ENCODE measurements around the gene SGK1.

DNA sequence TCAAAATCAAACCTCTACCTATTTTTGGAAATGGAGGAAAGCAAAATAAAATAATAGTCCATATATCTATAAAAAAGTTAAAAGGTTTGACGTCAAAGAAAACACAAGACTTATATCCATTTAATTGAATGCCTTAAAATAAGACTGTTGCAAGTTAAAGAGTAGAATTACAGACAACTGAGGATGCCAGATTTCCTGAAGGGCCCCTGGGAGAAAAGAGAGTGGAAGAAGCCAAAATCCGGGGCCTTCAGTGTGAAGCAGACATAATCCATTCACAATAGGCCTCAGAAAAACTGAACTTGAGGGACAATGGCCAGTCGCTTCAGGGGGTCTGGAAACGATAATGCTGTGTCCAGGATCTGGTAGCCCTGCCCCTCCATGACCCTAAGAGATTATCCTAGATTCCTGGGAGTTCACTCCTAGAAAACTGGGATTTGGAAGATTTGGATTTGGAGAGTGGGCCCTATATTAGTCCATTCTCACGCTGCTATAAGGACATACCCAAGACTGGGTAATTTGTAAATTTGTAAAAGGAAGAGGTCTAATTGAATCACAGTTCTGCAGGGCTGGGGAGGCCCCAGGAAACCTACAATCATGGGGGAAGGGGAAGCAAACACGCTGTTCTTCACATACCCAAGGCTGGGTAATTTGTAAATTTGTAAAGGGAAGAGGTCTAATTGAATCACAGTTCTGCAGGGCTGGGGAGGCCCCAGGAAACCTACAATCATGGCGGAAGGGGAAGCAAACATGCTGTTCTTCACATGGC, 171.5 kb downstream of the SGK1 start:
- TF ChIP-seq ELF4 (IDR thresholded peaks at IDR 0.05) (no peak), CTBP1 (IDR thresholded peaks at IDR 0.05; ENCODE audit: borderline replicate concordance) (no peak), ZNF384 (IDR thresholded peaks at IDR 0.05) (no peak)

Measured in HEK293T (cell line).